Endodermal cell (in vitro differentiated cells): ENCODE data around the gene CASKIN2. TPM values are rescaled to one million over a fixed set of nuclear protein-coding genes. Genes with fewer than 3 reads are reported as not detected.

ENCODE experiments used
- DNase-seq: peaks from one replicate; pipeline ENCODE4 v3.0.0-alpha.2; 2017
- H3K27ac ChIP-seq: 2 replicates; pipeline ENCODE4 v1.5.1; 2013; ENCODE audit warnings: mild to moderate bottlenecking, low read depth, low read length, moderate library complexity
- H3K27me3 ChIP-seq: 2 replicates; pipeline ENCODE4 v1.6.1; 2013; ENCODE audit warnings: mild to moderate bottlenecking, low read length, moderate library complexity; ENCODE audit not compliant: insufficient read depth, control insufficient read depth, poor library complexity, severe bottlenecking
- H3K36me3 ChIP-seq: 2 replicates; pipeline ENCODE4 v1.7.0; 2013; ENCODE audit warnings: mild to moderate bottlenecking, low read length, moderate library complexity; ENCODE audit not compliant: control insufficient read depth, insufficient read depth
- H3K4me1 ChIP-seq: one replicate; pipeline ENCODE4 v1.7.0; 2013; ENCODE audit warnings: low read length; ENCODE audit not compliant: control insufficient read depth, insufficient read depth
- H3K4me3 ChIP-seq: 2 replicates; pipeline ENCODE4 v1.5.1; 2013; ENCODE audit warnings: mild to moderate bottlenecking, low read length, moderate library complexity
- H3K9ac ChIP-seq: 2 replicates; pipeline ENCODE4 v1.6.1; 2013; ENCODE audit warnings: mild to moderate bottlenecking, low read length, moderate library complexity; ENCODE audit not compliant: poor library complexity, severe bottlenecking; ENCODE audit errors: extremely low read depth
- H3K9me3 ChIP-seq: 2 replicates; pipeline ENCODE4 v1.6.1; 2013; ENCODE audit warnings: mild to moderate bottlenecking, low read length, moderate library complexity; ENCODE audit not compliant: control insufficient read depth
- H3K27ac Mint-ChIP-seq: 2 replicates; pipeline ENCODE4 v1.8.0; 2020; ENCODE audit warnings: mixed read lengths
- H3K27me3 Mint-ChIP-seq: 2 replicates; pipeline ENCODE4 v1.8.0; 2021; ENCODE audit warnings: mild to moderate bottlenecking, mixed read lengths; ENCODE audit not compliant: insufficient read depth
- H3K36me3 Mint-ChIP-seq: 2 replicates; pipeline ENCODE4 v1.8.0; 2020; ENCODE audit warnings: low read depth, mixed read lengths
- H3K4me1 Mint-ChIP-seq: 2 replicates; pipeline ENCODE4 v1.8.0; 2020; ENCODE audit warnings: mixed read lengths
- H3K4me3 Mint-ChIP-seq: 2 replicates; pipeline ENCODE4 v1.8.0; 2020; ENCODE audit warnings: mild to moderate bottlenecking, moderate library complexity, mixed read lengths
- H3K9me3 Mint-ChIP-seq: 2 replicates; pipeline ENCODE4 v1.8.0; 2020; ENCODE audit warnings: mild to moderate bottlenecking, mixed read lengths
- WGBS, 2 experiments: methylation state at CpG; one replicate each; pipeline versions ENCODE4 v1.1.5 to v1.1.7; 2013; ENCODE audit warnings: missing lambda C conversion rate in 2 of 2, mixed read lengths in 1 of 2; ENCODE audit not compliant: insufficient coverage in 1 of 2, insufficient read length in 1 of 2; 5-methylcytosine and 5-hydroxymethylcytosine counted together
- total RNA-seq, 2 donors: library from RNA; stranded (reverse); fragmentation: NEBNext Ultra II Directional in 1 of 2; extraction: Animal tissue kit (Norgen Biotek cat#: 25700) in 1 of 2; gene quantifications; 2 replicates in 1 of 2; 3 replicates in 1 of 2; pipeline ENCODE4 v1.2.1, GENCODE V29; 2021
- TF ChIP-seq, protein P1 (sequence below): fragments of 200-600 bp; sonication (generic); conservative IDR thresholded peaks from 2 replicates; pipeline ENCODE4 v1.5.0; 2021; ENCODE audit warnings: antibody characterized with exemption, mild to moderate bottlenecking

The CASKIN2 gene
- total RNA-seq, 2 donors from 2014 or later = 26.4 to 31.0 TPM

DNA sequence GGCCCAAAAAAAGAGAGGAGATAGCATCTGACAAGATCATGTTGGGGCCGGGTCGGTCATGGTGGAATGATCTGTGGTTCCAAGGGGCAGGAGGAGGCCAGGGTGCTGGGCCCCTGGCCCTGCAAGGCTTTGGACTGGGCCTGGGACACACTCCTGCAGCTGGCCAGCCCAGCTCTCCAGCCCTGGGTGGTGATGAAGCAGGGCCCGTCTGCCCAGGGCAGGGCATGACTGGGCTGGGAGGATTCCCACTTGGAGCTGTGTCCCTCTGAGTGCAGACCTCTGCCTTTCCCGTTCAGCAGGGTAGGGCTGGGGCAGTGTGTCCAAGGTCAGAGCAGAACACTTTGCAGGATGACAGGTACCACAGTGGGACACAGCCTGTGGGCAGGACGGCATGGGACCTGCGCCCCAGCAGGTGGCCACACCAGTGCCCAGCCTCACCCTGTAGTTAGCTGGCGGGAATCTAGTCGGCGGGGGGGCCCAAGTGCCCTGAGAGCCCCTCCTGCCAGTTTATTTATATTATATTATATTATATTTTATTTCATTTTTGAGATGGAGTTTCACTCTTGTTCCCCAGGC lies 44.7 kb upstream of the CASKIN2 start:
- Mint-ChIP-seq H3K36me3 (peaks cover 32% of the 10 kb centered on the region), H3K9me3 (no peaks in the 10 kb centered on the region), H3K4me1 (peaks cover 7% of the 10 kb centered on the region), H3K4me3 (no peak overlapping the region), H3K27ac (no peak overlapping the region), H3K27me3 (no peaks in the 10 kb centered on the region)
- Histone ChIP-seq H3K4me1 (peaks cover 9% of the 10 kb centered on the region), H3K36me3 (peaks cover 7% of the 10 kb centered on the region), H3K9me3 (no peaks in the 10 kb centered on the region), H3K9ac (no peak overlapping the region), H3K27ac (no peak overlapping the region), H3K27me3 (no peaks in the 10 kb centered on the region), H3K4me3 (no peak overlapping the region)
- no peak for DNase-seq
- TF ChIP-seq, protein P1, sequence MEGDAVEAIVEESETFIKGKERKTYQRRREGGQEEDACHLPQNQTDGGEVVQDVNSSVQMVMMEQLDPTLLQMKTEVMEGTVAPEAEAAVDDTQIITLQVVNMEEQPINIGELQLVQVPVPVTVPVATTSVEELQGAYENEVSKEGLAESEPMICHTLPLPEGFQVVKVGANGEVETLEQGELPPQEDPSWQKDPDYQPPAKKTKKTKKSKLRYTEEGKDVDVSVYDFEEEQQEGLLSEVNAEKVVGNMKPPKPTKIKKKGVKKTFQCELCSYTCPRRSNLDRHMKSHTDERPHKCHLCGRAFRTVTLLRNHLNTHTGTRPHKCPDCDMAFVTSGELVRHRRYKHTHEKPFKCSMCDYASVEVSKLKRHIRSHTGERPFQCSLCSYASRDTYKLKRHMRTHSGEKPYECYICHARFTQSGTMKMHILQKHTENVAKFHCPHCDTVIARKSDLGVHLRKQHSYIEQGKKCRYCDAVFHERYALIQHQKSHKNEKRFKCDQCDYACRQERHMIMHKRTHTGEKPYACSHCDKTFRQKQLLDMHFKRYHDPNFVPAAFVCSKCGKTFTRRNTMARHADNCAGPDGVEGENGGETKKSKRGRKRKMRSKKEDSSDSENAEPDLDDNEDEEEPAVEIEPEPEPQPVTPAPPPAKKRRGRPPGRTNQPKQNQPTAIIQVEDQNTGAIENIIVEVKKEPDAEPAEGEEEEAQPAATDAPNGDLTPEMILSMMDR = no peak
- WGBS, 2 experiments = 90 to 100% methylated on average over 3 to 9 of the region's 9 CpGs

DNA sequence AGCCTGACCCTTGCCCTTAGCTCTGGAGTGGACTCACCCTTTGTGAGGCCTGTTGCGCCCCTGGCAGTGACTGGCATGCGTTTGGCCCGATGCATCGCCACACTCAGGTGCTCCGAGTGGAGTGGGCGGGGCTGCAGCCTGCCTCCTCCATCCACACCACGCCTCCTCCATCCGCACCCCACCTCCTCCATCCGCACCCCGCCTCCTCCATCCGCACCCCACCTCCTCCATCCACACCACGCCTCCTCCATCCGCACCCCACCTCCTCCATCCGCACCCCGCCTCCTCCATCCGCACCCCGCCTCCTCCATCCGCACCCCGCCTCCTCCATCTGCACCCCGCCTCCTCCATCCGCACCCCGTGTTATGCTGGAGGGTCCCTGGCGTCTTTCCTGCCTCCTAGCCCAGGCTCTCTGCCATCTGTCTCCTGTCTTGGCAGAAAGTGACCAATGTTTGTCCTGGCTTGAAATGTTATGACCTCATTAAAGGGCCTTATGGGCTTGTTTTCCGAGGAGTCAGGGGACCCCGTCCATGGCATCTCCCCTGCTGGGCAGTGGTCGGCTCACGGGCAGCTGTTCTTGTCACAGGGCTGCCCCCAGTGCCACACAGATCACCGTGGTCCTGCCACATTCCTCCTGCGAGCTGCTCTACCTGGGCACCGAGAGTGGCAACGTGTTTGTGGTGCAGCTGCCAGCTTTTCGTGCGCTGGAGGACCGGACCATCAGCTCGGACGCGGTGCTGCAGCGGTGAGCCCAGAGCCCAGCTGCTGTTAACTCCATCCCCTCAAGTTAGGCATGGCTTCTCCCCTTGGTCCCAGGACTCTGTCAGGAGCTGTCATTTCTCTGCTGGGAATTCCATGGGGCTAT lies 43.6 kb upstream of the CASKIN2 start:
- TF ChIP-seq, protein P1 = no peak
- Histone ChIP-seq H3K9ac (no peak overlapping the region), H3K9me3 (no peaks in the 10 kb centered on the region), H3K36me3 (peaks cover 2% of the 10 kb centered on the region), H3K27ac (no peak overlapping the region), H3K4me1 (peaks cover 9% of the 10 kb centered on the region), H3K4me3 (no peak overlapping the region), H3K27me3 (no peaks in the 10 kb centered on the region)
- WGBS, 2 experiments = 94 to 99% methylated on average over 14 to 32 of the region's 38 CpGs
- Mint-ChIP-seq H3K27ac (no peak overlapping the region), H3K4me3 (no peak overlapping the region), H3K4me1 (peaks cover 7% of the 10 kb centered on the region), H3K36me3 (peaks cover 28% of the 10 kb centered on the region), H3K27me3 (no peaks in the 10 kb centered on the region), H3K9me3 (no peaks in the 10 kb centered on the region)
- no peak for DNase-seq

DNA sequence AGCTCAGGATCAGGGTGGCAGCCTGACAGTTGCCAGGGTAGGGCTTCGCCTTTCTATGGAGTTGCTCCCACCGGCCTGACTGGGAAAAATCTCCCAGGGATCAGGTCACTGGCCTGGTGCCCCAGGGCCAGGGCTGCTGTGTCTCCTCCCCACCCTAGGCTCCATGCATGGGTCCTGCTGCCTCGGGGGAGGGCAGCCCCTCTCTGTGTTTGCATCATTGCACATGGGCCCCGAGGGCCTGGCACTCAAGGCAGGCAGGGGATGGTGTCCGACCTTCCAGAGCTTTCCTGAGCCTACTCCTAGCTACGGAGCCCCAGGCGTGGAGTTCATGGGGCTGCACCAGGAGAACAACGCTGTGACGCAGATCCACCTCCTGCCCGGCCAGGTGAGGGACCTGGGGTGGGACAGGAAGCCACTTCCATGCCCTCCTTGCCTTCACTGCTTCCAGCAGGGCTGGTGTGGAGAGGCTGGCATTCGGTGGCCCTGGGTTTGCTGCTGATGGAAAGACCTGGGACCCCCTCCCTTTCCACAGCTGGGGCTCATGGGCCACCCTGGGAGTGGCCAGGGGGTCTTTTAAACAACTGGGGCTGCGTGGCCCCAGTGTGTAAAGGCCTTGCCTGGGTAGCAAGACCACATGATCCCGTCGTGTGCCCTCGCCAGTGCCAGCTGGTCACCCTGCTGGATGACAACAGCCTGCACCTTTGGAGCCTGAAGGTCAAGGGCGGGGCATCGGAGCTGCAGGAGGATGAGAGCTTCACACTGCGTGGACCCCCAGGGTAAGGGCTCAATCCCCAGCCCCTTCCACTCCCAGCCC lies 42.7 kb upstream of the CASKIN2 start:
- no peak overlapping the region for H3K27ac ChIP-seq
- Mint-ChIP-seq H3K36me3 (peaks cover 28% of the 10 kb centered on the region), H3K27ac (no peak overlapping the region), H3K4me1 (peaks cover 15% of the 10 kb centered on the region), H3K9me3 (no peaks in the 10 kb centered on the region), H3K4me3 (no peak overlapping the region), H3K27me3 (no peaks in the 10 kb centered on the region)
- H3K4me3 ChIP-seq = no peak overlapping the region
- no peaks in the 10 kb centered on the region for H3K9me3 ChIP-seq
- peaks cover 14% of the 10 kb centered on the region for H3K4me1 ChIP-seq
- no peak for DNase-seq
- no peaks in the 10 kb centered on the region for H3K36me3 ChIP-seq
- 87 to 93% methylated on average over 14 to 18 of the region's 18 CpGs for WGBS, 2 experiments
- TF ChIP-seq, protein P1 = no peak
- H3K9ac ChIP-seq = no peak overlapping the region
- no peaks in the 10 kb centered on the region for H3K27me3 ChIP-seq
